SK-N-SH (cell line): Measurements from ENCODE around the gene DNPEP.
A peak's percentile ranks its signal among the peaks of the same experiment; 100 is the strongest.

ENCODE experiments used
- FOXM1 ChIP-seq: IDR thresholded peaks from 2 replicates; pipeline ENCODE4 v1.4.0; 2012; ENCODE audit warnings: low read depth, mild to moderate bottlenecking
- JUND ChIP-seq: IDR thresholded peaks from 2 replicates; pipeline ENCODE4 v1.4.0; 2012
- MEF2A ChIP-seq: IDR thresholded peaks from 2 replicates; pipeline ENCODE4 v1.4.0; 2012; ENCODE audit warnings: low read depth, borderline replicate concordance
- NFIC ChIP-seq: IDR thresholded peaks from 2 replicates; pipeline ENCODE4 v1.4.0; 2012; ENCODE audit warnings: borderline replicate concordance
- POLR2AphosphoS5 ChIP-seq: IDR thresholded peaks from 2 replicates; pipeline ENCODE4 v1.6.1; 2012; ENCODE audit warnings: low read depth, low read length
- RFX5 ChIP-seq: IDR thresholded peaks from 2 replicates; pipeline ENCODE4 v1.6.1; 2012; ENCODE audit warnings: mild to moderate bottlenecking, improper control_type of control experiment, low read length
- RXRA ChIP-seq: IDR thresholded peaks from 2 replicates; pipeline ENCODE4 v1.4.0; 2012; ENCODE audit warnings: low read depth, mild to moderate bottlenecking, borderline replicate concordance
- TAF1 ChIP-seq: IDR thresholded peaks from 2 replicates; pipeline ENCODE4 v1.6.1; 2012; ENCODE audit warnings: low read depth, mild to moderate bottlenecking, low read length, moderate library complexity, borderline replicate concordance
- TF ChIP-seq, protein P1 (sequence below): fragments of 200-600 bp; sonication (generic); IDR thresholded peaks from 2 replicates; pipeline ENCODE4 v1.6.1; 2017; ENCODE audit warnings: antibody characterized with exemption, mild to moderate bottlenecking, moderate library complexity

DNA sequence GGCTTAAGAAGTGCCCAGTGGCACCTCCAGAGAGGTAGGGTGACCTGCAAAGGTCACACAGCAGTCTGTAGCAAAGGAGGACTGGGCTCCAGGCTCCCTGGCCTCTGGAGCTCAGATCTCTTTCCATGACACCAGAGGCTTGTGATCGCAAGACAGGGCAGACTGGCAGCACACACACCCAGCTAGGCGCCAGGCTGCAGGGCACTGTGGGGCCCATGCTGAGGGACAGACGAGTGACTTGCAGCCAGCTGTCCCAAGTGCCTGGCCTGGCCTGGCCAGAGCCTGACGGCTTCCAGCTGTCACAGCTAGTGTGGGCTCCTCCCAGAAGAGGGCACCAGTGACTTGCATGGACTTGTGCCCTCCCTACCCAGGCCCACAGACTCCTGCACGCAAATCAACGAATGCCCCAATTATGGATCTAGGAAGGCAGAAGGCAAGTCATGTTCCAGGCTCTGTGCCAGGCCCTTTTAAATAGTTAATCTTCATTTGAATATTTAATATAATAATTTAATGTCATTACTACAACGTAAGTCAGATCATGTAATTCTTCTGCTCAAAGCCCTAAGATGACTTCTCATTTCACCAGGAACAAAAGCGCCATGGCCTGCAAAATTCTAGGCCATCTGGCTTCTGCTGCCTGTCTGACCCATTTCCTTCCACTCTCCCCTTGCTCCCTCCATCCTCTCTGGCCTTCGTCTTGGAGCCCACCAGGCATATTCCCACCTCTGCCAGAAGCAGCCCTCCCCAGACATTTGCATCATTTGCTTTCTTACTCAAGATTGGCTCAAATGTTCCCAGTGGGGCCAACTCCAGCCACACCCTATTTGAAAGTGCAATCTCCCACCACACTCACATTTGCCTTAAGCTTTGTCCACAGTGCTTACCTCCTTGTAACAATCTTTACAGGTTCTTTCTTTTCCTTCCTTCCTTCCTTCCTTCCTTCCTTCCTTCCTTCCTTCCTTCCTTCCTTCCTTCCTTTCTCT is 43.2 kb upstream of the DNPEP start:
- TF ChIP-seq, protein P1, sequence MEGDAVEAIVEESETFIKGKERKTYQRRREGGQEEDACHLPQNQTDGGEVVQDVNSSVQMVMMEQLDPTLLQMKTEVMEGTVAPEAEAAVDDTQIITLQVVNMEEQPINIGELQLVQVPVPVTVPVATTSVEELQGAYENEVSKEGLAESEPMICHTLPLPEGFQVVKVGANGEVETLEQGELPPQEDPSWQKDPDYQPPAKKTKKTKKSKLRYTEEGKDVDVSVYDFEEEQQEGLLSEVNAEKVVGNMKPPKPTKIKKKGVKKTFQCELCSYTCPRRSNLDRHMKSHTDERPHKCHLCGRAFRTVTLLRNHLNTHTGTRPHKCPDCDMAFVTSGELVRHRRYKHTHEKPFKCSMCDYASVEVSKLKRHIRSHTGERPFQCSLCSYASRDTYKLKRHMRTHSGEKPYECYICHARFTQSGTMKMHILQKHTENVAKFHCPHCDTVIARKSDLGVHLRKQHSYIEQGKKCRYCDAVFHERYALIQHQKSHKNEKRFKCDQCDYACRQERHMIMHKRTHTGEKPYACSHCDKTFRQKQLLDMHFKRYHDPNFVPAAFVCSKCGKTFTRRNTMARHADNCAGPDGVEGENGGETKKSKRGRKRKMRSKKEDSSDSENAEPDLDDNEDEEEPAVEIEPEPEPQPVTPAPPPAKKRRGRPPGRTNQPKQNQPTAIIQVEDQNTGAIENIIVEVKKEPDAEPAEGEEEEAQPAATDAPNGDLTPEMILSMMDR: peak; percentile 50
- TF ChIP-seq MEF2A: no peak
- TF ChIP-seq RFX5: no peak
- no peak for TF ChIP-seq NFIC
- TF ChIP-seq JUND: no peak
- no peak for TF ChIP-seq POLR2AphosphoS5
- no peak for TF ChIP-seq FOXM1
- no peak for TF ChIP-seq RXRA
- no peak for TF ChIP-seq TAF1
